Tongue (tissue), 2 donors: ENCODE data around the gene LTBP2. TPM values are rescaled to one million over a fixed set of nuclear protein-coding genes. Genes with fewer than 3 reads are reported as not detected.
A peak's percentile ranks its signal among the peaks of the same experiment; 100 is the strongest.

ENCODE experiments used
- DNase-seq: peaks from one replicate; pipeline ENCODE4 v3.0.0-alpha.2; 2015
- total RNA-seq: library from RNA; depleted of rRNA; stranded (reverse); fragments of >200 nt; gene quantifications from one replicate; pipeline ENCODE4 v1.2.3, GENCODE V29; 2014

Gene LTBP2
- total RNA-seq, 1 donor from 2014 or later = 29.1 TPM

DNA sequence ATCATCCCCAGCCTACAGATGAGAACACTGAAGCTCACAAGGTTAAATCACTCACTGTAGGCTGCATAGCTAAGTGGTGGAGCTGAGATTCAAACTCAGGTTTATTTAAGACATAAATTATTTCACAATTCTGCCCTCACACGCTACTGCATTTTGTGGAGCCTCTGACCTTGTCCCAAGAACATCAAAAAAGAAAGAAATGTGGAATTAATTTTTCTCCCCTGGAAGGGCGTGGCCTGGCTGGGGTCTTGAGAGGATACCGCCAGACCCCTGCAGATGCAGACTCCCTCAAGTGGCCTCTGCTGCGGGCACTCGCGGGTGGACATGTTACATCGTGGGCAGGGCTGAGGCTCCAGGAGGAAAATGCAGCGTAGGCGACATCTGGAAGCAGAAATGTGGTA, 40.6 kb downstream of the LTBP2 start:
- no peak for DNase-seq

DNA sequence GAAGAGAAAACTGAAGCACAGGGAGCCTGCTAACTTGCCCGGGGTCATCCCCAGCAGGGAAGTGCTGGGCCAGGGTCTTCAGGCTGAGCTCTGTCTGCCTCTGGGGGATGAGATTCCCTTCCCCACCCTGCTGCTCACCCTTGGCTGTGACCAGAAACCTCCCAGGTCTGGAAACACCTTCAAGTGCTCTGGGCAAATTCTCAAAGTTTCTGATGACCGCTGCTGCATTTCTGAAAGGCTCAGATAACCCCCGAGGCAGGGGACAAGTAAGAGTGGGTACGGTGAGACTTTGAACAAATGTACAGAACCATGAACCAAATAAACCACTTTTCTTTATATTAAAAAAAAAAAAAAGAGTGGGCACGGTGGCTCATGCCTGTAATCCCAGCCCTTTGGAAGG, 41.3 kb downstream of the LTBP2 start:
- no peak for DNase-seq

DNA sequence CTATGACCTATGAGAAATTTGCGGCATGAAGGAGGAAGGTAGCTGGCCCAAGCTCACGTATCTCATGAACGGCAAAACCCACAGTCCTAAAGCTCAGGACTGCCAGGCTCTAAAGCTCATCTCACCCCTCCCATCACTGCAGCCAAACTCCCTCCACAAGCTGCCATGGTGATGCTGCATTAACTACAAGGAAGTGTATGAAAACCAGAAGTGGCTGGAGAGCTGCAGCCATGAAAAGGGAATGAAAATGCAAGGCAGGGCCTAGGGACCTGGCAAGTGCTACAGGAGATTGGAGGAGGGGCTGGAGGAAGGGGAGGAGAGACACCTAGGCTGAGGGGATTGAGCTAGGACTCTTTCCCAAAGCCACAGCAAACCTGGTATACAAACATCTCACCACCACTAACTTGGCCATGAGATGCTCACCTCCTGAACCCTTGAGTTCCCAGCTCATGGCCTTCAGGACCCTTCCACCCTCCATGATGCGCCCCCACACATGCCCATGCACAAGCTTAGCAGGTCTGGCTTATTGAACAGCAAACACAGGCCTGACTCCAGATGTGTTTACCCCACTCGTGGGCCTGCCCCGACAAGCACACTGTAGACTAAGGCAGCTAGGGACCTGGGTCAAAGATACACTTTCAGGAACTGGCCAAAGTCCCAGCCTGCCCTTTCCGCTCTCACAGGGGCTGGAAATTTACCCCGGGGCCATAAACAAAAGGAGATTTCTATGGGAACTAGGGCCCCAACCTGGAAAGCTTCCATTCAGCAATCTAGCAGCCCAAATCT, 42.0 kb downstream of the LTBP2 start:
- DNase-seq = no peak

DNA sequence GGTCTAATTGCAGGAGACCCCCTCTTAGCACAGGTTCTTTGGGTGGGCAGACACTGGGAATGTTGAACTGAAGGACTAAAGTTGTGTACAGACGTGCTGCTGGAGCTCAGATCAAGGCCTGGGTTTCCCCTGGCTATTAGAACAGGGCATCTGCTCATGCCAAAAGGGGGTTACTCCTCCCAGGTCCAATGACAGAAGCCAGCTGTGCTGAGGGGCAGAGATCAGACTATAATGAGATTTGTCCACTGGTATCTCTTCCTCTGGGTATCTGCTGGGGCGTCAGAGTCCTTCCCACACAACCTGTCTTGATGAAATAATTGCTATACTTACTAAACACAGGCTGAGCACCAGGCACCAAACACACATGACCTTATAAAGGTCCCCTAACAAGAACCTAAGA, 42.6 kb downstream of the LTBP2 start:
- no peak for DNase-seq

DNA sequence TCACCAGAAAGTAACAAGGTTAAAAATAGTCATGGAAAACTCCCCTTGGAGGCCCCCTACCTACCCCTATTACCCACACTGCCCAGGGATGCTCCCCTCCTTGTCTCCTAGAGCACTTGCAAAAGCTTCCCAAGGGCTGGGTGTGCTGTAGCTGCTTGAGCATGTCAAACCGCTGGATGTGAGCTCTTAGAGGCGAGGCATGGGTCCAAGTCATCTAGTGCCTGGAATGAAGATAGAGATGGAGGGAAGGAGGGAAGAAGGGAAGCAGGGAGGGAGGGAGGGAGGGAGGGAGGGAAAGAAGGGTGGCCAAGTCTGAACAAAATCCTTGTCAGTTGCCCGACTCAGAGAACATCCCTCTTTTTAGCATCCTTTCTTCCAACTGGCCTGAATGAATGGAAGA, 43.1 kb downstream of the LTBP2 start:
- DNase-seq = peak; percentile 63

DNA sequence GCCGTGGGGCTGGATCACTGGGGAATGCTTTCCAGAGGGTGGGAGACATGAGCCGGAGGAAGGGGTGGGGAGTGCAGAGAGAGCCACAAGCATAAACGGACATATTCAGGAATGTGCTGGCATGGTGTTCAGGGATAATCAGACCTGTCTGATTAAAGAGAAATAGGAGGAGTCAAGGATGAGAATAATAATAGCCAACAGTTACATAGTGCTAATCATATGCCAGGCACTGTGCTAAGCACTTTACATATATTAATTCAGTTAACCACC, 43.7 kb downstream of the LTBP2 start:
- DNase-seq = no peak

DNA sequence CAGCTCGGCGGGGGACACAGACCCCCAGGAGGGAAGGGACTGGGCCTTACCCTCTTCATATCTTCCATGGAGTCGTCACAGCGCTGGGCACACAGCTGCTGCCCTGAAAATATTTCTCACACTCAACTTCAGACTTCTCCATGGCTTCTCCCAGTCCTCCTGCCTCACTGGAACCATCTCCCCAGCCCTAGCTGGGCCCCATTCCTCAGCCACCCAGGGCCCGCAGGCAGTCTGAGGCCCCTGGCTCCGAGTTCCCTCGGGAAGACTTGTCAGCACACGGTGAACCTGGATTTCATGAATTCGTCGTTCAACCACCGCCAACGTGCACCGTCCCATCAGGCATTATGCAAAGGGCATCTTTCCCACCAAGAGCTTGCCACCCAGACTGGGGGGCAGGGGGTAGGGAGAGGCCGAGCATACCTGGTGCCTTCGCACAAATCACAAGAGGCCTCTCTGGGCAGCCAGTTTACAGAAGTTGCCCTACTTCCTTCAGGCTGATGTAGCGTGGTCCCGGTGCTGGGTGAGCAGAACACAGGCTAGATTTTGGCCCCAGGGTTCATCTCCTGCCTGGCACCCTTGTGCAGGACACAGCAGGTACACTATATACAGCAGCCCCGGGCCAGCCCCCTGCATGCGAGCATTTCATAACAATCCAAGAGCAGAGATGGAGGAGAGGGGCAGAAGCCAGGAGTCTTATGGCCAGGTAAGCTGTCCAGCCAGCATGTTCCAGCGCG, 44.2 kb downstream of the LTBP2 start:
- no peak for DNase-seq

DNA sequence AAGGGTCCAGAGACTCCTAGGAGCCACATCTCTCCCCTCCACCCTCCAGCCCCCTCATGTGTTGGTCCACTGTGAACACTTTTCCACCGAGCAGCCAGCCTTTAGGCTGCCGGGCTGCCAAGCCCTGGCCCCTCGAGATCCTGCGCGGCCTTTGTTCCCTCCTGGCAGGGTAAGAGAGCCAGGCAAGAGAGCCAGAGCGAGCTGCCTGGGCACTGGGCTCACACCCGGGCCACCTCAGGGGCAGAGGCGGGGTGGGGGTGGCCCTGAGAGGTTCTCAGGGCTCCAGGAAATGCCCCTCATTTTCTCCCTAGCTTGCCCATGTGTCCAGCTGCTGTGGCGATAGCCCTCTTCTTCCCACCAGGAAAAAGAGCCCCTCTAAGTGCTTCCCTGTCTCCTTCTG, 44.8 kb downstream of the LTBP2 start:
- no peak for DNase-seq

DNA sequence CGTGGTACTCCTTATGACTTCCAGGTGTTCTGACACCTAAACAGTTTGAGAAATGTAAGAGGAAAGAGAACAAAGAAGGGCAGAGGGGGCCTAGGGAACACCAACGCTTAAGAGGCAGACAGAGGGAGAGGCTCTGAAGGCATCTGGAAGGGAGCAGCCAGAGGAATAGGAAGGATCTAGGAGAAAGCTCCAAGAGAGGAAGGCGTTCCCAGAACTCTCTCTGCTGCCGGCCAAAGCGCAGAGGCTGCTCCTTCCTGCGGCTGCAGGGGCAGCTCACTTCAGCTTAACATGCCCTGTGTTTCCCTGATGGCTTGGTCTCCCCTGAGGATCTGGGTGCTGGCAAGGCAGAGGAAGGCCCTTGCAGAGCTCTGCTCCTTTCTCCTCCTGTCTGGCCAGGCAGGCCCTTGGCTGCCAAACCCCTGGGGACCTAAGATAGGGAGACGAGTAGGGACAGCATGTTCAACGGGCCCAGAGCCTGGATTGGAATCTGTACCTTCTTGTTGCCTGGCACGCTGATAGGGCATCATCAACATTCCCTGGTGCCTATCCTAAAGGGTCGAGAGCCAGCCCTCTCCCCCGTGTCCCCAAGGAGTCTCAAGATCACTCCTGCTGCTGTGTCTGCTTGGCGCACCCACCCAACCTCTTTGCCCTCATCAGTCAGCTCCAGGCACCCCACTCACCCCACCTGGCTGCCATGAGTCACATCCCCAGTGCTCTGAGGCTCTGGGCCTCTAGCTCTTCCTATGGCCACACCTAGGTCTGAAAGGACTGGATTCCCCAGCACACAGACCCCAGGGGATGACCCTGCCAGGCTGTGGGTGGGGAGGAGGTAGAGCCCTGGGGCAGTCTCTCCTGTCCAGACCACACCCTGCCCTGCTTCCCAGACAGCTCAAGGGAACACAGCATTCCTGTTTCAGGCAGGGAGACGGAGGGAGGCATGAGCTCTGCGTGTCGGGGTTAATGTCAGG, 45.6 kb downstream of the LTBP2 start:
- DNase-seq = no peak

DNA sequence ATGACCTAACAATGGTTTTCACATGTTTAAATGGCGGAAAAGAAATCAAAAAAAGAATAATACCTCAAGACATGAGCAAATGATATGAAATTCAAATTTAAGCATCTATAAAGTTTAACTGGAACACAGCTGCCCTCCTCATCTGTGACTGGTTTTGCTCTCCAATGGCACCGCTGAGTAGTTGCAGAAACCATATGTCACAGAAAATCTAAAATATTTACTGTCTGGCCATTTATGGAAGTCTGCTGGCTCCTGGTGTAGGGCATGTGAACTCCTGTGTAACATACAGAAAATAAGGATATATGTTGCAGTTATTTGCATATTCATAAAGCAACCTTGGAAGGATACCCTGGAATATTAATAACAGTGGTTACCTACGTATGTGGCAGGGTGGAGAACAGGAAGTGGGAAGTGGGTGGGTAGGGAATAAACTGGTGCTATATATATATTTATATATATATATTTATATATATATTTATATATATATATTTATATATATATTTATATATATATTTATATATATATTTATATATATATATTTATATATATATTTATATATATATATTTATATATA, 48.4 kb downstream of the LTBP2 start:
- DNase-seq = peak; percentile 70

- DNase-seq = no peak
Observed at GRCh38 chr14:74563233-74563585, 48.8 kb downstream of the LTBP2 start.

DNA sequence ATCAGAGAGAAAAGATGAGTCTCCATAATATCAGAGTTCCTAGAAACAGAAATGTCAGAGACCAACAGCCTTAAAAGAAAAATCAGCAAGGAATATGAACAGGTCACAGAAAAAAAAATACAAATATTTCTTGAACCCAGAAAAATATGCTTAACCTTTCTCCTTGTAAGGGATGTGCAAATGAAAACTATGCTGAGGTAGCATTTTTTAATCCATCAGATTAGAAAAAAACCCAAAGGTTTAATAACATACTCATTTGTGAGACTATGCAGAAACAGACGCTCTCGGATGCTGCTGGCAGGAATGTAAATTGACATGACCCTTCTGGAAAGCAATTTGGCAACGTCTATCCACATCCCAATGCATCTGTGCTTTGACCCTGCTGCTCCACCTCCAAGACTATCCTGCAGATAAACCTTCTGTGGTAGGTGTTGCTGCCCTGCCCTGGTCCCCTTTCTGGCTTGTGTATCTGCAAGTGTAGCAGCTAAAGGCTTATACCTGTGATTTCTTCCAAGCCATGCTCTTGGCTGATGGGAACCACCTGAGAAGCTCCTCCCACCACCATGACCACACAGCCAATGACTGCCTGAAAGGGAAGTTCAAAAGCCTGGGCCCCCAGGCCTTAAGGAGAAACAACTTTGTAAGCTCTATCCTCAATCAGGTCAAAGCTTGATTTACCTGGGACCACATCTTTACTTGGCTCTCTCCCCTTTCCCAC, 49.4 kb downstream of the LTBP2 start:
- no peak for DNase-seq

DNA sequence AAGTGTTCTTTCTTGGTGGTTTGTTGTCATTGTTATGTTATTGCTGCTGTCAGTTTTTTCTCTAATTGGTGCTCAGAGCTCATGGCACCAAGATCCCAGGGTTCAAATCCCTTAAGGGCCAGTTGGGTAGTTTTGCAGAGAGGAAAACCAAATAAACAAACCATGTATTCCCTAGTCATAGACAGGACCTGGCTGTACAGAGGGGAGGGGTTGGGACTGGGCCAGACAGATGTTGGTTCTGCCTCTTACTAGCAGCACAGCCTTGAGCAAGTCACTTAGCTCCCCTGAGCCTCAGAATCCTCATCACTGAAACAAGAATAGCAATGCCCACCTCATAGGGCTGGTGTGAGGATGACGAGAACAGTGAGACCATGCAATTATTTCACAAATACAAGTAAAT, 53.4 kb downstream of the LTBP2 start:
- no peak for DNase-seq

DNA sequence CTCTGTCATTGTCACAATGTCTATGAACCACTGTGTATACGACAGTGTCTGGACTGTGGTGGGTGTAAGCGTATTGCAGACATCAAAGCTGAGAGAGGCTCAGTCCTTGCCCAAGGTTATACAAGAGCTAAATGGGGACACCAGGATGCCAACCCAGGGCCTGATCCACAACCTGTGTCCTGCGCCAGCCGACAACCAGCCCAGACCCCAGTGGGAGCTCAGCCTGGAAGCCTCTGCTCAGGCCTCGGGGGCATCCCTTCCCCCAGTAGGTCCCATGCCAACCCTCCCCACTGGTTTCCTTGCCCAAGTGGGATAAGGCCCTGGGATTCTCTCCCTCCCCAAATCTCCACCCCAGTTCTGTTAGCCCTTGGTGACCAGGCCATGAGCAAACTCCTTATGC, 54.3 kb downstream of the LTBP2 start:
- no peak for DNase-seq

DNA sequence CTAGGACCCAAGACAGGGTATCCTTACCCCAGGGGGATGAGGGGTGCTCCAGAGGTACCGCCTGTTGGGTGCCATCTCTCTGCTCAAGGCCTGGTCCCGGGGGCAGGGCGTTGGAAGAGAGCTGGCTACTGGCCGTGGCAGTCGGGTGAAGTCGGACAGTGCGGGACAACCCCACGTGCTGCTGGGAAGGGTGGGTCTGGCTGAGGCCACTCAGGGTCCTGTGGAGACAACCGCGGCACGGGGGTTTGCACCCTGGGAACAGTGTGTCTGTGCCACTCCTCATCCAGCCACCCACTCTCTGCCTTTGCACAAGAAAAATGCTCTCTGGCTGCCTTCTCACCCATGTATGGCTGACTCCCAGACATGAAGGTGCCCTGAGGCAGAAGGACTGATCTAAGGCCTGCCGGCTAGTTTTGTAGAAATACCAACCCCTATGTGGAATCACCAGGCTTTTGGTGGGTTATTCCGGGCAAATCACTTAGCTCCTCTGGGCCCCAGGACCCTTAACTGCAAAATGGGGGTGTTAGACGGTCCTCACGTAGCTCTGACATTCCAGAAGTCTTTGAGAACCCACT, 56.5 kb downstream of the LTBP2 start:
- DNase-seq = no peak

- no peak for DNase-seq
Observed at GRCh38 chr14:74554742-74555362, 57.2 kb downstream of the LTBP2 start.

DNA sequence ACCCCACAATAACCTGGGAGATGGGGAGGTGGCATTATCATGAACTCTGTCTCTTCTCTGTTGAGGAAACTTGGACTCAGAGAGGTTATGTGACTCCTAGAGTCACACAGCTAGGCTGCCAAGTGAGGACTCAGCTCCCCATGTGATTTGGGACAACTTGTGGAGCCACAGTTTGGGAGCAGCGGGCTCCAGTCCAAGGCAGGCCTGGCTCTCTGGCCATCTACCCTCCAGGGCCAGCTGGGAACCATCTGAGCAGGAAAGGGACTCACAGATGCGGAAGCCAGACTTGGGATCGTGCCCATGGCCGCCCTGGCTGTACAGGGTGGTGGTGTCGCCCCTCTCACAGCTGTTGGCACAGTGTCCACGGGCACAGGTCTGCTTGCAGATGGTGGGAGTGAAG, 59.4 kb downstream of the LTBP2 start:
- peak; percentile 94 for DNase-seq

GRCh38 chr14:74551431-74552371, 60.3 kb downstream of the LTBP2 start:
- DNase-seq = peak; percentile 92

- no peak for DNase-seq
Observed at GRCh38 chr14:74551001-74551400, 61.0 kb downstream of the LTBP2 start.

DNA sequence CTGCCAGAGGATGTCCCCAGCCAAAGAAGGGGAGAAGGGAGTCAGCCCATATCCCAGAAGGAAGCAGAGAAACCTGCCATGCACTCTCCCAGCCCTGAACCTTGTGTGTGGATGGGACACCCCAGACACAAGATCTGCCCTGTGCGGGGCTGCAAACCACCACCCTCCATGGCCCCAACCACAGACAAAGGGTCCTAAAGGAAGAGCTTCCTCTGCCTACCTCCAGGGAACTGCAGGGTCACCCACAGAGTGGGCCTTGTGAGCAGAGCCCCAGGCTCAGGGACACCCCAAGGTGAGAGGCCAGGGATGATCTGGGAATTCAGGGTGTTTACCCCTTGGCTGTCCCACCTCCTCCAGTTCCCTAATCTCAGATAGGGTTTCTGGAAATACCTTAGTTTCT, 62.0 kb downstream of the LTBP2 start:
- no peak for DNase-seq
